HFFc6 (cell line): ENCODE results near the gene UBE2D2. TPM values are rescaled to one million over a fixed set of nuclear protein-coding genes. Genes with fewer than 3 reads are reported as not detected.

Experiments used
- DNase-seq: peaks from one replicate; pipeline ENCODE4 v3.0.0-alpha.2; 2018
- H3K27ac Mint-ChIP-seq: 2 replicates; pipeline ENCODE4 v1.8.0; 2020; ENCODE audit warnings: mild to moderate bottlenecking, mixed read lengths
- H3K27me3 Mint-ChIP-seq: 2 replicates; pipeline ENCODE4 v1.8.0; 2021; ENCODE audit warnings: mild to moderate bottlenecking, moderate library complexity, mixed read lengths; ENCODE audit not compliant: insufficient read depth
- H3K36me3 Mint-ChIP-seq: 2 replicates; pipeline ENCODE4 v1.8.0; 2021; ENCODE audit warnings: low read depth, mixed read lengths
- H3K4me1 Mint-ChIP-seq: 2 replicates; pipeline ENCODE4 v1.8.0; 2020; ENCODE audit warnings: low read depth, mixed read lengths
- H3K4me3 Mint-ChIP-seq: 2 replicates; pipeline ENCODE4 v1.8.0; 2020; ENCODE audit warnings: mild to moderate bottlenecking, moderate library complexity, mixed read lengths
- H3K9me3 Mint-ChIP-seq: 2 replicates; pipeline ENCODE4 v1.8.0; 2020; ENCODE audit warnings: mild to moderate bottlenecking, mixed read lengths
- CTCF ChIP-seq: fragments of 200-600 bp; sonication (generic); IDR thresholded peaks from 2 replicates; pipeline ENCODE4 v1.5.0; 2021; ENCODE audit warnings: antibody characterized with exemption, mild to moderate bottlenecking
- total RNA-seq, 6 experiments: library from RNA; stranded (reverse); fragmentation: NEBNext Ultra II Directional; extraction: Animal tissue kit (Norgen Biotek cat#: 25700); gene quantifications; 2 replicates in 1 of 6; 3 replicates in 5 of 6; pipeline ENCODE4 v1.2.3, GENCODE V29; 2021

The UBE2D2 gene
- total RNA-seq, 6 experiments from 2014 or later, result 113 to 144 (median 123) TPM

DNA sequence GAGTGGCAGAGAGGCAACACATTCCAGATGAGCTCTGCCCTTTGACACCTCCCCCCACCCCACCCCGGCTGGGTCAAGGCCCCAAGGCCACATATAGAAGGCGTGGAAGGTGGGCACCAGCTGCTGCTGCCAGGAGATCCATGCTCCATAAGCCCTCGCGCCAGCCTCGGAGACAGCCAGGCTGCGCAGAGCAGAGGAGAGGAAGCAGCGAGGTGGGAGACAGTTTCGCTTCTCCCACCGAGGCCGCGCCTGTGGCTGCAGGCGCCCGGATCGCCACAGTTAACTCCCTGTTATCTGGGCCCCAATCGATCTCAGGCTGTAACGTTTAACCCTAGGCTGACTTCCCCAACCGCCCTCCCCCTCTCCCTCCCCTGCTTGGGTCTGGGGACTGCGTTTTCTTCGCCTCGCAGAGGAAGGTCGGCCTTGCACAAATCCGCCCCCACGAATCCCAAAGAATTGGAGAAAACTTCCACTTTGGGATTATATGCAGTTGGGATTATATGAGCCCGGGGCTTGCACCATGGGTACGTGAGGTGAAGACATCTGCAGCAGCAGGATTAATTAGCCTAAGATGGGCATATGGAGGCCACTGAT lies 85.9 kb downstream of the UBE2D2 start:
- peaks cover 11% of the 10 kb centered on the region for H3K4me1 Mint-ChIP-seq
- no peaks in the 10 kb centered on the region for H3K9me3 Mint-ChIP-seq
- no peak overlapping the region for H3K27ac Mint-ChIP-seq
- peaks cover 5% of the 10 kb centered on the region for H3K27me3 Mint-ChIP-seq
- DNase-seq, result no peak
- H3K36me3 Mint-ChIP-seq, result no peaks in the 10 kb centered on the region
- TF ChIP-seq CTCF, result no peak
- peak overlapping the region; percentile 79 for H3K4me3 Mint-ChIP-seq

GRCh38 chr5:139647506-139648204 lies 86.5 kb downstream of the UBE2D2 start:
- Mint-ChIP-seq H3K27me3 (peaks cover 5% of the 10 kb centered on the region), H3K9me3 (no peaks in the 10 kb centered on the region), H3K27ac (no peak overlapping the region), H3K36me3 (no peaks in the 10 kb centered on the region), H3K4me1 (peaks cover 17% of the 10 kb centered on the region), H3K4me3 (peak overlapping the region; percentile 79)
- TF ChIP-seq CTCF, result no peak
- no peak for DNase-seq

GRCh38 chr5:139648205-139649081 lies 87.3 kb downstream of the UBE2D2 start, which contains the start of gene CXXC5:
Gene CXXC5 (plus strand): TSS chr5:139648349. CDS start chr5:139680524, 32,175 bp downstream.
- H3K27ac Mint-ChIP-seq, result no peak within 1 kb of the TSS
- H3K4me1 Mint-ChIP-seq, result peaks cover 25% of the 10 kb centered on the region
- H3K9me3 Mint-ChIP-seq, result no peaks in the 10 kb centered on the region
- no peak for TF ChIP-seq CTCF
- H3K4me3 Mint-ChIP-seq, result peak within 1 kb of the TSS; percentile 85
- DNase-seq, result peak; percentile 72
- peaks cover 3% of the 10 kb centered on the region; the same call in 1 of the 2 replicates for H3K27me3 Mint-ChIP-seq
- no peaks in the 10 kb centered on the region for H3K36me3 Mint-ChIP-seq

DNA sequence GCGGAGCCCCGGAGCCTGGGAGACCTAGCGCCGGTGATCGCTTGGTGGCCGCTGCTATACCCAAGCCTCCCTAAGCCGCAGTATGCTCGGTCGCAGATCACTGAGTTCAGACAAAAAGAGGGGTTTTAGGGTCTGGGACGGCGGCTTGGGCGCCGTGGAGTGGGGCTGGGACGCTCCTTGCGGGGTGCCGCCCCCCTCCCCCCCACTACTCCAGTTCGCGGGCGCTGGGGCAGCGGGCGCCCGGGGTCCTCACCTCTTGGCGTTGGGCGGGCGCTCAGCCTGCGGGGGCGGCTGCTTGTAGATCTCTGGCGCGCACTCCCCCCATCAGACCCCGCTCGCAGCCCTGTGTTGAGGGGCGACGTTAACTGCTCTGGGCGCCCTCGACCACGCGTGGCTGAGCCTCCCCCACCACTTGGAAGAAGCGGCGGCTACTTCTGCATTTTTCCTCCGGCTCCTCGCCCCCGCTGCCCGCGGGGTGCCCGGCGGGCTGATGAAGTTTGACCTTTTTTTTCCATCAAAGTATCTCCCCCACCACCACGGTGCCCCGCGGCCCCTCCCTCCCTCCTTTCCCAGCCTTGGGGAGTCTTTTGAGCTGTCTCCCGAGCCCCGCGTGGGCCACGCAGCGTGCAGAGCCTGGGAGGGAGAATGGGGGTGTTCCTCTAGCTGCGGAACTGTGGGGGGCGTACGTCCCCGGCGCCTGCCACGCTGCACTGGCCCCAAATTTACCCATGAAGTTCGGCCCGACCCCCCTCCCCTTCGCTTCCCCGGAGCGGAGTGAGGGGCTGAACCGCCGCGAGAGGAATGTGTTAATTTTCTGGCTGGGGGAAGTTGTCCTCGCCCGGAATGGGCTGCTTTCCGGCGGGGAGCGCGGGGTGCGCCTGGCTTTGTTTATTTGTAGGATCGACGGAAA lies 88.2 kb downstream of the UBE2D2 start:
- 0 out of 2 replicates have a peak, but pooled peaks have one; percentile 11 for TF ChIP-seq CTCF
- no peaks in the 10 kb centered on the region for H3K36me3 Mint-ChIP-seq
- H3K9me3 Mint-ChIP-seq, result no peaks in the 10 kb centered on the region
- peaks cover 34% of the 10 kb centered on the region for H3K4me1 Mint-ChIP-seq
- H3K4me3 Mint-ChIP-seq, result peak overlapping the region; percentile 85
- no peak for DNase-seq
- H3K27ac Mint-ChIP-seq, result peak overlapping the region; percentile 81
- H3K27me3 Mint-ChIP-seq, result peaks cover 3% of the 10 kb centered on the region; the same call in 1 of the 2 replicates
